SK-N-SH (cell line): ENCODE measurements around the gene FMN2.

Experiments used
- CTCF ChIP-seq: fragments of 200-600 bp; sonication (generic); IDR thresholded peaks from 2 replicates; pipeline ENCODE4 v1.6.1; 2017; ENCODE audit warnings: antibody characterized with exemption, mild to moderate bottlenecking, moderate library complexity
- ELF1 ChIP-seq: IDR thresholded peaks from 2 replicates; pipeline ENCODE4 v1.4.0; 2012
- EP300 ChIP-seq, 2 experiments: IDR thresholded peaks; 2 replicates each; pipeline versions ENCODE4 v1.4.0 to v1.6.1; 2012; ENCODE audit warnings: borderline replicate concordance in 1 of 2, low read depth in 1 of 2, low read length in 1 of 2
- FOXJ3 ChIP-seq: sonication (generic); formaldehyde crosslinking; IDR thresholded peaks from 2 replicates; pipeline ENCODE4 v1.5.1; 2020; ENCODE audit warnings: mild to moderate bottlenecking, missing genetic modification reagents
- MXI1 ChIP-seq: IDR thresholded peaks from 2 replicates; pipeline ENCODE4 v1.6.1; 2012; ENCODE audit warnings: mild to moderate bottlenecking, low read depth, low read length, improper control_type of control experiment
- PBX3 ChIP-seq: IDR thresholded peaks from 2 replicates; pipeline ENCODE4; 2012
- POLR2AphosphoS5 ChIP-seq: IDR thresholded peaks from 2 replicates; pipeline ENCODE4 v1.6.1; 2012; ENCODE audit warnings: low read depth, low read length
- RAD21 ChIP-seq: IDR thresholded peaks from 2 replicates; pipeline ENCODE4 v1.6.1; 2012; ENCODE audit warnings: mild to moderate bottlenecking, low read length
- REST ChIP-seq: IDR thresholded peaks from 2 replicates; pipeline ENCODE4 v1.6.1; 2012; ENCODE audit warnings: mild to moderate bottlenecking, low read depth, low read length, moderate library complexity
- RFX5 ChIP-seq: IDR thresholded peaks from 2 replicates; pipeline ENCODE4 v1.6.1; 2012; ENCODE audit warnings: mild to moderate bottlenecking, improper control_type of control experiment, low read length
- USF2 ChIP-seq: fragments of 150-350 bp; IDR thresholded peaks from 2 replicates; pipeline ENCODE4 v1.6.1; 2017; ENCODE audit warnings: antibody characterized with exemption, low read length, low read depth, borderline replicate concordance
- ZBTB33 ChIP-seq: IDR thresholded peaks from 2 replicates; pipeline ENCODE4 v1.4.0; 2012; ENCODE audit warnings: low read depth, borderline replicate concordance

GRCh38 chr1:240247899-240248298, 156.2 kb downstream of the FMN2 start:
- no peak for TF ChIP-seq CTCF
- no peak for TF ChIP-seq REST
- no peak for TF ChIP-seq FOXJ3 (CRISPR knock-in tag)
- no peak for TF ChIP-seq POLR2AphosphoS5
- no peak for TF ChIP-seq EP300 (IDR thresholded peaks at IDR 0.05; ENCODE audit: borderline replicate concordance in 1 of 2, low read depth in 1 of 2, low read length in 1 of 2)
- no peak for TF ChIP-seq ZBTB33
- no peak for TF ChIP-seq ELF1
- no peak for TF ChIP-seq USF2
- TF ChIP-seq RFX5, result no peak
- no peak for TF ChIP-seq RAD21
- no peak for TF ChIP-seq MXI1
- no peak for TF ChIP-seq PBX3
